ENCODE results near the gene PASD1.

The PASD1 gene

GRCh38 chrX:151609222-151609621 lies 45.7 kb downstream of the PASD1 start (continued):
- no peak for TF ChIP-seq ZNF148 (tag by site-specific recombination; IDR thresholded peaks at IDR 0.05; ENCODE audit: borderline replicate concordance)

- Histone ChIP-seq H3K36me3 (ENCODE audit: control insufficient read depth in 2 of 2, insufficient read depth in 1 of 2, low read length in 2 of 2) (no peaks in the 10 kb centered on the region), H3K4me3 (ENCODE audit: low read depth, low read length) (no peak overlapping the region), H3K4me1 (ENCODE audit: control insufficient read depth, insufficient read depth, low read length) (no peaks in the 10 kb centered on the region), H3K27ac (ENCODE audit: extremely low read depth, low read depth, low read length) (no peak overlapping the region), H3K9me3 (ENCODE audit: control insufficient read depth, insufficient read depth, low read depth, low read length) (no peaks in the 10 kb centered on the region)
- no peak for TF ChIP-seq ZNF792 (tag by site-specific recombination; IDR thresholded peaks at IDR 0.05)
- no peak for TF ChIP-seq ZNF785 (tag by site-specific recombination; IDR thresholded peaks at IDR 0.05)
- TF ChIP-seq GLI2 (tag by site-specific recombination; IDR thresholded peaks at IDR 0.05; ENCODE audit: borderline replicate concordance, low read depth): no peak
- no peak for TF ChIP-seq PRDM10 (tag by site-specific recombination; IDR thresholded peaks at IDR 0.05)
- TF ChIP-seq ZNF23 (tag by site-specific recombination; IDR thresholded peaks at IDR 0.05; ENCODE audit: borderline replicate concordance): no peak
- no peak for TF ChIP-seq ZNF324 (tag by site-specific recombination; IDR thresholded peaks at IDR 0.05)
- no peak for TF ChIP-seq ZNF175 (tag by site-specific recombination; IDR thresholded peaks at IDR 0.05)
- no peak for TF ChIP-seq ZNF335 (tag by site-specific recombination; conservative IDR thresholded peaks at IDR 0.05)
- TF ChIP-seq ZNF133 (tag by site-specific recombination; IDR thresholded peaks at IDR 0.05): no peak
- TF ChIP-seq ZNF398 (tag by site-specific recombination; IDR thresholded peaks at IDR 0.05): no peak
- TF ChIP-seq ZSCAN5A (tag by site-specific recombination; IDR thresholded peaks at IDR 0.05): no peak
- TF ChIP-seq ZFP41 (tag by site-specific recombination; IDR thresholded peaks at IDR 0.05; ENCODE audit: borderline replicate concordance): no peak
- no peak for TF ChIP-seq ZFHX2 (tag by site-specific recombination; conservative IDR thresholded peaks at IDR 0.05)
- no peak for TF ChIP-seq ZNF37A (tag by site-specific recombination; IDR thresholded peaks at IDR 0.05)
- ChIA-PET POLR2A (no interaction called here), CTCF (no interaction called here)
Measured at GRCh38 chrX:151621422-151621821, 57.9 kb downstream of the PASD1 start.

Data from HEK293 (cell line).